ENCODE data around the gene MEF2C.

The MEF2C gene

DNA sequence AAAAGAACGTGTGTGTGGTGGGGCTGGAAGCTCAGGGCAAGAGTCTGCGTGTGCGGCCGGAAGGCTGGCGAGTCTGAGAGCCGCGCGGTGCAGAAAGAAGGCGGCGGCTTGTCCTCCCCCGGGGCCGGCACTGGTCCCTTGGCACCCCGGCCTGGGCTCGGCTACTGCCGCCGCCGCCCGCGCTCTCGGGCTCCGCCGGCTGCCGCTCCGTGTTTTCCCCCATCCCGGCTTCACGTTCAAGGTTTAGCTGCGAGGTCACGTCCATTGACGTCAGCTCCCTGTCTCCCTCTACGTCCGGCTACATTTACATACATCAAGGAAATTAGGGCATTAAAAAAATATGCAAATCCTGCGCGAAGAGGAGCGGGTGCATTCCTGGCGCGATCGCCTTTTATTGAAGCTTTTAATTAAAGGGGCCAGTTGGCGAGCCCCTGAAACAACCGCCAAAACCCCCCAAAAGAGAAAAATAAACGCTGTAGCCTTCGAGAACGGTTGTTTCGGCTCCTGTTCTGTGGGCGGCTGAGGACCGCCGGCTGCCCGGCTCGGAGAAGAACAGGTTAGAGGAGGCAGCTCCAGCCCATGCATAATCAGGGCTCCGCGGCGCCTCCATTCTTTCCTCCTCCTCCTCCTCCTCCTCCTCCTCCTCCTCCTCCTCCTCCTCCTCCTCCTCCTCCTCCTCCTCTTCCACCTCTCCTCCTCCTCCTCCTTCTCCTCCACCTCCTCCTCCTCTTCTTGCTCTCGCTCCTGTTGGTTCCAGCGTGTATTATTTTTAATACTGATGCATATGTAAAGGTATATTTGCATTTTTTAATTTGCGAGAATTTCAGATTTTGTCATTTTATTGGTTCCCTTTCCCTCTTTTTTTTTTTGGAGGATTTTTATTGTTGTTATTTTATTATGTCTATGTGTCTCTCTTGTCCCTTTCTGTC, 207.0 kb downstream of the MEF2C start:
- H3K27ac ChIP-seq (ENCODE audit: low read depth, low read length, poor library complexity, severe bottlenecking): peak overlapping the region; percentile 98

DNA sequence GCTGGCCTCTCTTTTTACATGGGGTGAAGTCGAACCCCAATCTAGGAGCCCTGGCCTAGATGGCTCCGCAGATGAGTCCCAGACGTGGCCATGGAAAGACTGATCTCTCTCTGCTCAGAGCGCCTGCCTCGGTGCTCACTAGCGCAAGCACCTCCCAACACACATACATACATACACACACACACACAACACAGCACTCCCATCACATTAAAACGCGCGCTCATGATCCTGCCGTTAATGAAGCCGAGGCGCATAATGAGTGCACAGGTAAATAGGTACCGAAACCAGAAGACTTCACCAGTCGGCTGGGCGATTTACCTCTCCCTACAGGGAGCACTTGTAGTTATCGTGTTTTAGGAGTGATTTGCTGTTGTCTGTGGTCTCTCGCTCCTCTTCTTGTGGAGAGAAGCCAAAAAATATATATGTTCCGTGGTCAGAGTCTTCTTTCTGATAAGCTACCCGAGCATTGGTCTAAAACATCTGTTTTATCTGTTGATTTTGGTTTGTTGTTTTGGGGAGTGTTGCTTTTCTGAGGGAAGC, 207.7 kb downstream of the MEF2C start:
- Histone ChIP-seq H3K9me3 (ENCODE audit: low read length) (no peaks in the 10 kb centered on the region), H3F3A (ENCODE audit: insufficient read depth, low read length) (no peaks in the 10 kb centered on the region; the same call in 1 of the 2 replicates), H2AFZ (ENCODE audit: low read length) (no peak overlapping the region), H3K4me1 (ENCODE audit: insufficient read depth, low read length, severe bottlenecking) (peaks cover 48% of the 10 kb centered on the region), H3K79me2 (ENCODE audit: insufficient read depth, low read length) (peaks cover 10% of the 10 kb centered on the region), H3K4me3 (ENCODE audit: low read depth, low read length, poor library complexity, severe bottlenecking) (peak overlapping the region; percentile 83), H3K27ac (ENCODE audit: low read depth, low read length, poor library complexity, severe bottlenecking) (peak overlapping the region; percentile 98), H3K4me2 (ENCODE audit: low read length) (peak overlapping the region; percentile 91), H4K20me1 (ENCODE audit: insufficient read depth, low read length) (no peaks in the 10 kb centered on the region), H3K36me3 (ENCODE audit: insufficient read depth, low read length) (no peaks in the 10 kb centered on the region; the same call in 1 of the 2 replicates), H3K27me3 (ENCODE audit: insufficient read depth, low read length) (no peaks in the 10 kb centered on the region), H3K9me2 (ENCODE audit: low read depth, low read length) (no peaks in the 10 kb centered on the region), H3K9ac (ENCODE audit: low read length) (peak overlapping the region; percentile 87)
- no peak for TF ChIP-seq EZH2 (IDR thresholded peaks at IDR 0.05; ENCODE audit: borderline replicate concordance, low read length)
- TF ChIP-seq CTCF (IDR thresholded peaks at IDR 0.05; ENCODE audit: low read length): no peak

More for the DNA sequence above, 207.0 kb downstream of the MEF2C start:
- TF ChIP-seq CTCF (IDR thresholded peaks at IDR 0.05; ENCODE audit: low read length) (no peak), EZH2 (IDR thresholded peaks at IDR 0.05; ENCODE audit: borderline replicate concordance, low read length) (no peak)
- Histone ChIP-seq H3K4me1 (ENCODE audit: insufficient read depth, low read length, severe bottlenecking) (peaks cover 54% of the 10 kb centered on the region), H3K36me3 (ENCODE audit: insufficient read depth, low read length) (peaks cover 4% of the 10 kb centered on the region; the same call in 1 of the 2 replicates), H3K9me3 (ENCODE audit: low read length) (no peaks in the 10 kb centered on the region), H3K4me2 (ENCODE audit: low read length) (peak overlapping the region; percentile 91), H3K79me2 (ENCODE audit: insufficient read depth, low read length) (peaks cover 10% of the 10 kb centered on the region), H3K27me3 (ENCODE audit: insufficient read depth, low read length) (no peaks in the 10 kb centered on the region), H2AFZ (ENCODE audit: low read length) (no peak overlapping the region), H3F3A (ENCODE audit: insufficient read depth, low read length) (no peaks in the 10 kb centered on the region; the same call in 1 of the 2 replicates), H3K9ac (ENCODE audit: low read length) (peak overlapping the region; percentile 87), H4K20me1 (ENCODE audit: insufficient read depth, low read length) (no peaks in the 10 kb centered on the region), H3K9me2 (ENCODE audit: low read depth, low read length) (no peaks in the 10 kb centered on the region), H3K4me3 (ENCODE audit: low read depth, low read length, poor library complexity, severe bottlenecking) (peak overlapping the region; percentile 83)

GRCh38 chr5:88674356-88675167, 208.4 kb downstream of the MEF2C start:
- Histone ChIP-seq H3F3A (ENCODE audit: insufficient read depth, low read length) (no peaks in the 10 kb centered on the region; the same call in 1 of the 2 replicates), H3K79me2 (ENCODE audit: insufficient read depth, low read length) (peaks cover 10% of the 10 kb centered on the region), H3K36me3 (ENCODE audit: insufficient read depth, low read length) (no peaks in the 10 kb centered on the region; the same call in 1 of the 2 replicates), H3K9ac (ENCODE audit: low read length) (peak overlapping the region; percentile 87), H3K4me3 (ENCODE audit: low read depth, low read length, poor library complexity, severe bottlenecking) (peak overlapping the region; percentile 83), H3K9me2 (ENCODE audit: low read depth, low read length) (no peaks in the 10 kb centered on the region), H2AFZ (ENCODE audit: low read length) (no peak overlapping the region), H3K27ac (ENCODE audit: low read depth, low read length, poor library complexity, severe bottlenecking) (peak overlapping the region; percentile 98), H3K9me3 (ENCODE audit: low read length) (no peaks in the 10 kb centered on the region), H3K4me2 (ENCODE audit: low read length) (peak overlapping the region; percentile 91), H4K20me1 (ENCODE audit: insufficient read depth, low read length) (no peaks in the 10 kb centered on the region), H3K4me1 (ENCODE audit: insufficient read depth, low read length, severe bottlenecking) (peaks cover 42% of the 10 kb centered on the region), H3K27me3 (ENCODE audit: insufficient read depth, low read length) (no peaks in the 10 kb centered on the region)
- TF ChIP-seq CTCF (IDR thresholded peaks at IDR 0.05; ENCODE audit: low read length) (no peak), EZH2 (IDR thresholded peaks at IDR 0.05; ENCODE audit: borderline replicate concordance, low read length) (no peak)
